ENCODE measurements around the gene ENTPD8. TPM values are rescaled to one million over a fixed set of nuclear protein-coding genes. Genes with fewer than 3 reads are reported as not detected.

ENTPD8 gene
- total and polyA plus RNA-seq, 2 of the 13 experiments (the other 11 are each of a cell fraction or from before 2014, with no cell fraction given), result 0.26 to 0.44 TPM

- no peak for TF ChIP-seq ZBTB40 (IDR thresholded peaks at IDR 0.05)
- TF ChIP-seq ZBTB40 (CRISPR knock-in tag; IDR thresholded peaks at IDR 0.05), result peak; percentile 20; the same call in 1 of the 2 replicates
- TF ChIP-seq NFAT5 (CRISPR knock-in tag; IDR thresholded peaks at IDR 0.05), result no peak
- TF ChIP-seq ETV5 (CRISPR knock-in tag; IDR thresholded peaks at IDR 0.05; ENCODE audit: borderline replicate concordance), result peak; percentile 59; the same call in 1 of the 2 replicates
- TF ChIP-seq PITX1 (CRISPR knock-in tag; IDR thresholded peaks at IDR 0.05), result peak; percentile 39; the same call in 1 of the 2 replicates
- TF ChIP-seq GATAD1 (CRISPR knock-in tag; IDR thresholded peaks at IDR 0.05), result no peak
- peak; percentile 72; the same call in 1 of the 2 replicates for TF ChIP-seq ZNF850 (CRISPR knock-in tag; conservative IDR thresholded peaks at IDR 0.05)
- TF ChIP-seq SALL1 (CRISPR knock-in tag; IDR thresholded peaks at IDR 0.05), result peak; percentile 64
- TF ChIP-seq ZBTB1 (CRISPR knock-in tag; IDR thresholded peaks at IDR 0.05; ENCODE audit: borderline replicate concordance), result 0 out of 2 replicates have a peak, but pooled peaks have one; percentile 64
- TF ChIP-seq LBX2 (CRISPR knock-in tag; IDR thresholded peaks at IDR 0.05; ENCODE audit: borderline replicate concordance), result no peak
- TF ChIP-seq CAMTA2 (CRISPR knock-in tag; IDR thresholded peaks at IDR 0.05; ENCODE audit: borderline replicate concordance), result peak; percentile 75; the same call in 1 of the 2 replicates
Measured at GRCh38 chr9:137462986-137463930, 22.1 kb upstream of the ENTPD8 start (continued).
